HG03045 (cell line): ENCODE data around the gene IGF1.
"Not testable (repeated sequence)": the region's sequence is repeated elsewhere in the genome, so short reads cannot be mapped to it uniquely, and the experiment has no call there.

Source experiments
- ATAC-seq: cut with Tn5 transposase; IDR thresholded peaks from one replicate; pipeline ENCODE4 v1.9.1; 2021; ENCODE audit warnings: mild to moderate bottlenecking, moderate library complexity; ENCODE audit not compliant: unreplicated experiment

Gene IGF1

DNA sequence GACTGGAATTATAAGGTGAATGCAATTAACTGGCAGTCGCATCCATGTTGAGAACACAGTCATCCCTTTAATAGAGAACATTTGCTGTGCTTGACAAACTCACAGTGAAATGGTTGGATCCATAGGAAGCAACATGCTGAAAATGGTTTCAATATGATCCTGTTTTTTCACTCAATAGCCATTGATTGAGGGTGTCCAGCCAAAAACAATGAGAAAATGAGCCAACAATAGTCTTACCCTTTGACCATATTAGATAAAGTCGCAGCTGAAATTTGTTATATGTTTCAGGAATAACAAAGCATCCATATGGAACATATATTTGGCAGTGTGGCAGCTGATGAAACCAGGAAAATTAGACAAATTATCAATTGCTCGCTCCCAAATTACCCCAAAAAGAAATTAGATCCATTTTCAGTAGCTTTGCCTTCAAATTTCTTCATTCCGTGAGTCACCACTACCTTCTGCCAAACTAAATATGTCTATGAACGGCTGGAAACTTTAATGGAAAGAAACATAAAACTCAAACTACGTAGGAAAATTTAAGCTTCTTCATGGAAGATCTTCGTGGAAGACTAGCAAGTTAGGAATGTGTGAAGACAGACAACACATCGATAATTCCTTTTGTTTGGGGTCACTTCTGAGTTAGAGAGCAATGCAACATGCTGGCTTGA, 17.4 kb downstream of the IGF1 start:
- no peak for ATAC-seq

DNA sequence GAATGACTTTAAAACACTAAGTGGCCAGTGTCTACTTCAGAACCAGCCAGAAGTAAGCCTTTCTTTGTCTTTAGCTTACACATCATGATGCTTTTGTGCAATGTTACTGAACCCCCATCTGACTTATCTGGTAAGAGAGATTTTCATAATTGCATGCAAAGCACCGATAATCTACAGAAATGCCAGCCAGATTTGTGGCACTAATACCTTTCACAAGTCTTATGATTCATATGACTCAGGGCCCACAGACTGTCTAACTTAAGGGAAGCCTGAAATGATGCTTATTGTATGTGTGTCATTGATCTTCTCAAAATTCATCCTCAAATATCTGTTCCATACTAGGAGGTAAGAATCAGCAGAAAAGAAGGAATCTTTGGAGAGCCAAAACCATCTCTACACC, 18.0 kb downstream of the IGF1 start:
- ATAC-seq = no peak

DNA sequence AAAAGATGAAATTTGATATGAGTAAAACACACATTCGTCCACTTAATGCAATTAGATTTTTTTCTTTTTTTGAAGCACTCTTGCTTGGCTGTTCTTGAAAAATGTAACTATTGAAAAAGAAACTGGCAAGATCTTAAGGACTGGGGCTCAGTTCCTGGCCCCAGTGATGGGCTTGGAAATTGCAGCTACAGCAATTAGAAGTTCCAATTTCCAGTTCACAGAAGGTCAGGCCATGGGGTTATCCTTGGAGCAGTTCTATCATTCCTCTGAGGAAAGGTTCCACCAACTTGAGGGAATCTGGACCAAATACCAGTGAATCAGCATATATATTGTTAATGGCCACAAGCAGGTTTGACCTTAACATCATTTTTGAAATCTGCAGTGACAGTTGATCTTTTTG, 18.9 kb downstream of the IGF1 start:
- ATAC-seq = no peak

DNA sequence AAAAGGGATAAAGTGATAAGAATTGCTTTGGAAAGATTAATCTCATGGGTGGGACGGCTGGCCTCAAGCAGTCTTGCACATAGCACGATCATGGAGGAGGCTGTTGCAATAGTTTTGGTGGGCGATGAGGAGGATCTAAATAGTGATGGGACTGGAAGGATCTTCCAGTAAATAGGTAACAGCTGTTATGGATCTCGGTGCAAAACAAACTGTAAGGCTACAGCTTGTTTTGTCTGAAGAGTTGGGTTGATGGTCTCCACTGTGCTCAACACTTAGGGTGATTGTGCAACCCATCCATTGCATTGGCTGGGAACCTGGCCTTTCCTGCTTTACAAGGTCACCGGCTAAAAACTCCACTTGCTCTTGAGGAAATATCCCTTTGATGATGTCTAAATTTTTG, 21.0 kb downstream of the IGF1 start:
- ATAC-seq = no peak

DNA sequence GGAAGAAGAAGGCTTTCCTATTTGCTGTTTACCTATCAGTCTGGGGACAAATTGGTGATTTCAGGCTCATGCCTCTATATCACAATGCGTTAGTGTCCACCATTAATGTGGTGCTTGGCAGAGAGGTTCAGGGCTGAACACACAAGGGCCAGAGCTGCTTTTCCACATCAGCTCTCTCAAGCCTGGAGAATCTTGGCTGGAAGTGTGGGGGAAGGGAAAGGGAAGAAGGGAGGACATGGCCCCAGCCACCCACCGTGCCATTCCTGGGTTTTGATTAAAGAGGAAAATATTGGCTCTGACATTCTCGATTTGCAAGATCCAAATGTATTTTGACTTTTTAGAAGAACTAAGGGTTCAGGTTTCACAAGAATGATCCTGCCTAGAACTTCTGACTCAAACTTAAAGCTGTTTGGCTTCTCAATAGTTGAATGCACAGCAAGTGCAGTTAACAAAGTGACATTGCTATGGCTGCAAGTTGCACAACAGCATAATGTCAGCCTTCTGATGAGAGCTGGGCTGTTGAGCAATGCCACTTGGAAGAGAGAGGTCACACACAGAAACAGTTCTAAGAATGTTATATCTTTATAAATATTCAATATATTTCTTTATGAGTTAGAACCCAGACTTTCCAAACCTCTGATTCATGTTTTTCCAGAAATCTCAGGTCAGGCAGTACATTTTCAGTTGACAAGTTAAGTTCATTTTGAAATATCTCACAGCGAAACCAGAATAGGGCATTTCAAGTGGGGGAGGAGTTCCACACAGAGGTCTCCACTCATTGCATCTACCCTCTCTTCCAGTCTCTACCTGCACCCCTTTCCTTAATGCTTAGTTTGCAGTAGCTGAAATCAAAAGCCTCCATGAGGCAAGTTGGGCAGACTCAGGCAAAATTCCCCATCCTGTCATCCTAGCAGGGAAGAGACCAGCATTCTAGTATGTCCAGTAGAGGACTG, 25.3 kb downstream of the IGF1 start:
- ATAC-seq = no peak

DNA sequence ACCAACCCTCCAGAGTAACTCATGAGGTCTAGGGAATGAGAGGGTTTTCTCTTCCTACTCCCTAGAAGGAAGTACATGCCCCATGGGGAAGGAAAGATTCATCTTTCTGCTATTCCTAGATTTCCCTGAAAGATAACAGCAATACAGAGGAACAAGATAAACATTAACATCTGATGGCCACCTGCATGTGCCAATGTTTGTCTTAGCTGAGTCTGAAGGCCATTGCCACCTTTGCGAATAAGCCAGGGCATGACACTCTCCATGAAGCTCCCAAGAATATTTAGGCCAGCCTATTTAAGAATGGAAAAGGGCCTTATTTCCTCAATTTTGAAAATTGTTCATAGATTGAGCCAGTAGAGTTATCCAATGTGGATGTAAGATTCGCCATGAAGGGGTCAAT, 26.0 kb downstream of the IGF1 start:
- ATAC-seq = no peak

DNA sequence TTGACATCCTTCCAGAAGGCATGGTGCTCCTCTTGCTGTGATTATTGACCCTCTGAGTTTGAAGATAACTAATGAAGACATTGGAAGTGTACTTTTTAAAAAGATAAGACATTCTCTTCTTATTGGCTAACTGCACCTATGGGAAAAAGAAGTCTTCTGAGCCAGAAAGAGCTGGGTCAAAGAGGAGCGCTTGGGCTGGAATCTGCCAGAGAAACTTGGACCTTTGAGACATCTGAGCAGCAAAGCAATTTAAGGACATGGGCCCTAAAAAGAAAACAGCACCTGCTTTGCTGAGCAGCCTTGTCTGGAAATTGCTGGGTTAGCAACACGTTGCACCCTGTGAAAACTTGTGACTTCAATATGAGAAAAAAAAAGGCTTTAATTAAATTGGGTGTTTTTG, 27.8 kb downstream of the IGF1 start:
- ATAC-seq = no peak

DNA sequence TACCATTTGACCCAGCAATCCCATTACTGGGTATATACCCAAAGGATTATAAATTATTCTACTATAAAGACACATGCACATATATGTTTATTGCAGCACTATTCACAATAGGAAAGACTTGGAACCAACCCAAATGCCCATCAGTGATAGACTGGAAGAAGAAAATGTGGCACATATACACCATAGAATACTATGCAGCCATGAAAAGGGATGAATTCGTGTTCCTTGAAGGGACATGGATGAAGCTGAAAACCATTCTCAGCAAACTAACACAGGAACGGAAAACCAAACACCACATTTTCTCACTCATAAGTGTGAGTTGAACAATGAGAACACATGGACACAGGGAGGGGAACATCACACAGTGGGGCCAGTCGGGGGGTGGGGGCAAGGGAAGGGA, 31.3 kb downstream of the IGF1 start:
- ATAC-seq = not testable (repeated sequence)

DNA sequence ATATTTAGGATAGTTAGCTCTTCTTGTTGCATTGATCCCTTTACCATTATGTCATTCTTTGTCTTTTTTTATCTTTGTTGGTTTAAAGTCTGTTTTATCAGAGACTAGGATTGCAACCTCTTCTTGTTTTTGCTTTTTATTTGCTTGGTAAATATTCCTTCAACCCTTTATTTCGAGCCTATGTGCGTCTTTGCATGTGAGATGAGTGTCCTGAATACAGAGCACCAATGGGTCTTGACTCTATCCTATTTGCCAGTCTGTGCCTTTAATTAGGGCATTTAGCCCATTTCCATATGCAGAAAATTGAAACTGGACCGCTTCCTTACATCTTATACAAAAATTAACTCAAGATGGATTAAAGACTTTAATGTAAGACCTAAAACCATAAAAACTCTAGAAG, 32.9 kb downstream of the IGF1 start:
- not testable (repeated sequence) for ATAC-seq

DNA sequence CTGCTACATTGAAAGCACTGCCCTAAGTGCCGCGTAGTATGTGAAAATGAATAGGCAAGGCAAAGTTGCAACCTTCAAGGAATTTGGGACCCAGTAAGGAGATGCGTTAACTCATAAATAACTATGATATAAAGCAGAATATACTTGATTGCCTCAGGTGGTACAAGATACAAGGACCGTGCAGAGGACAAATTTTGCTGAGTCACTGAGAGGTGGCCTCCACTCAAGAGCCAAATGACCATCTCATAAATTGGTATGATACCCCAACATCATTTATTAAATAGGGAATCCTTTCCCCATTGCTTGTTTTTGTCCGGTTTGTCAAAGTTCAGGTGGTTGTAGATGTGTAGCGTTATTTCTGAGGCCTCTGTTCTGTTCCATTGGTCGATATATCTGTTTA, 35.7 kb downstream of the IGF1 start:
- ATAC-seq = no peak

DNA sequence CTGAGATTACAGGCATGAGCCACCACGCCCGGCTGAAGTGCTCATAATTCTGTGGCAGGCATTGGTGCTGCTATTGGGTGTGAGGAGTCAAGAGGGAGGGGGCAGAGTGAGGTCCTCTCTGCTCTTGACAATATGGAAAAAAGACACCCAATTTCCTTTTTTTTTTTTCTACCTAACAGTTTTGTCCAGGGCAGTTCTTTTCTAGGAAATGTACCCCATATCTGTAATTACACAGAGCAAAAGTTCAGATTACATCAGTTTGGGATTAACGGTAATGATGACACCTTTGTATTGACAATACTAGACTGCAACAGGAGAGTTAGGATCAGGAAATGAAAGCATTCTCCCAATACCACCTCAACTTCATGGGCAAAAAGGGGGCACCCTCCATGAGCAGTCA, 36.3 kb downstream of the IGF1 start:
- ATAC-seq = no peak

DNA sequence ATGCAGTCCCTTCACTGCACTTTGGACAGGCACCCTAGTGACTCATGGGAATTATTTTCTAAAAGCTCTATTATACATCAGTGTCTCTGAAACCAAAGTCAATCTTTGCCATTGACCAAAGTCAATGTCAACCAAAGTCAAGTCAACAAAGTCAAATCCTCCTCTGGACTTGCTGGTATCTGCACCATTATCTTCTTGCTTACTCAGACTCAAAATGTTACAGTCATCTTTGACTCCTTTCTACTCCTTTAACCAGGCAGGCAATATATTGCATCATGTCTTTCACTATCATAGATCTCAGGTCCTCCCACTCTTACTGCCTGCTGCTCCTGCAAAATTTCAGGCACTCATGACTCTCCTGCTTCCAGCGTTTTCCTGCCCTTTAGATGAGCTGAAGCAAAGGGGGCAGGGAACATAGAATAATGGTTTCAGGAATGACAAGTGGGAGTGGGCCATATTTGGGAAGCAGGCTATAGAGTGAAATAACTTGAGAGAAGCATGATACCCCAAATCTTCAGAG, 39.2 kb downstream of the IGF1 start:
- ATAC-seq = no peak

DNA sequence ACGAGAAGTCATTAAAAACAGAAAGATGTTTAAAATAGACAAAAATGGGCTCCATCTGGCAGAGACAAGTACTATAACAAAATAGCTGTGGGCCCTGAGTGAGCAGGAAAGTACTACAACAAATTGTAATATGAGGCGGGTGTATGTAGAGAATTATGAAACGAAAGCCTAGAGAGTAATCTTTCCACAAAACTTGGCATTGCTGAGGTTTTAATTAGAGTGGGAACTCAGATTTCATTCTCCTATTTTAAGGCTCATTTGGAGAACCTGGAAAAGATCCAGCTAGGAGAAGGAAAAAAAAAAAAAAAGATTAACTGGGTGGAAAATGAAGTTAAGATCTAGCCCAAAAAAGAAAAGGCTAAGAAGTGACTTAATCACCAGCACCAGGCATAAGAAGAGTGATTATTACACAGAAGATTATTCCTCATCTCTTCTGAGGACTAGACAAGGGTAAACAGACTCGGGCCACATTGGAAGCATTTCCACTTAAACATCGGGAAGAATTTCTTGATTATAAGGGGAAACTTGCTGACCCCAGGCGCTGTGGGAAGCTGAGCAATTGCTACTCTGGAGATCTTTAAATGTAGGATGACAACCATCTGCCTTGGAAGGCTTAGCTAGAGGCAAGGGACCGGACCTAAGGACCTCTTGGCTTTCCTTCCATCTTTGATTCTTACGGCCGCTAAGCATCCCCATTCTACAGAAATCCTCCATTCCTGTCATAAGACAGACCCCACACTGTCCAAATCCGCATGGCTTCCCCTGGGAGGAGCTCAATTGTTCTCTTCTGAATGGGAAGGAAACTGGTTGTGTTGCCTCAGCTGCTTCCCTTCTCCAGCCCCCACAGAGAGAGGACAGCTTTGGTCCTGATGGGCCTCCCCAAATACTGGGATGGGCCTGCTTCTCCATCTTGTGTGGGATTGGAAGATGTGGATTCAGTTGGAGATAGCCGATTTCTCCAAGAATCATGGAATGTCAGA, 40.6 kb downstream of the IGF1 start:
- no peak for ATAC-seq

DNA sequence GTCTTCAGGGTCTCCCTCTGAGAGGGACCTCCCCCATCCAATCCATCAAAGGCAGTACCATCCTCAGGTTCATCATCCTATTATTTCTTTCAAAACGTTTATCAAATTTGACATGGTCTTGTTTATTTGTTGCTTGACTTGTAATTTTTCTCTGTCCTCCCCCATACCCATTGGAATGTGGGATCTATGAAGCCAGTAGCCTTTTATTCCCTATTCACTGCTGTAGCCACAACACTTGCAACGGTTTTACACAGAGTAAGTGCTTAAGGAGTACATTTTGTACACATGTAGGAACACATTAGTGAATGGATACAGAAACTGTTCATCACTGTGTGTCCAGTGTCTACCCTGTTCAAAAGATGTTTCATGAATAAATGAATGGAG, 41.5 kb downstream of the IGF1 start:
- ATAC-seq = no peak

DNA sequence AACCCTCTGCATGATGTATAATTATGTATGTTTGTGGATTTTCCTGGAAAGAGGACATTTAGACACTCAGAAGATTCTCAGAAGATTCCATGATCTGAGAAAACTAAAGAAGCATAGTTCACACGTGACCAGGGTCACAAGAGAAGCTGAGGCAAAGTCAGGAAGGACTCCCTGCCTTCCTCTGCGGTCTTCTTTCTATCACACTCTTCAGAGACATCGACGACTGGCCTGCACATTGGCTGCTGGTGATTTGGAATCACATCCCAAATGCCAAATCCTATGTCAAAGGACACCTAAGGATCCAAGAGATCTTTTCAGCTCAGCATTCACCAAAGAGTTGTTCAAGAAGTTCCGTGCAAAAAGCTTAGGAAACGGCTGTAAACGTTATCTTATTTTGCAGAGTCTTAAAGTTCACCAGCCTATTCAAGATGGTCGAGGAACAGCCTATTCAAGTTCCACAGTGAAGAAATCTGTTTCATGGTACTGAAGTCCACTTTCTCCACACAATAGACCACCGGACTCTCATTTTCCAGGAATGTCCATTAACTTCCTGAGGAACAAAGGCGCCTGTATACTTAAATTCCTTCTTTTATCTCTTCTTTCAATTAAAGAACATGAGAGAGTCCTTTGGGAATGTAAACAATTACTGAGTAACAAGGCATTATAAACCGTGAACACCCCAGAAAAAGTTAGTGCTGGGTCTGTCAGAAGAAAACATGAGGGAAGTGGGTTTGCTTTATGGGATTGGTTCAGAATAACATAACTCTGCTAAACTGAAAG, 42.1 kb downstream of the IGF1 start:
- ATAC-seq = no peak

DNA sequence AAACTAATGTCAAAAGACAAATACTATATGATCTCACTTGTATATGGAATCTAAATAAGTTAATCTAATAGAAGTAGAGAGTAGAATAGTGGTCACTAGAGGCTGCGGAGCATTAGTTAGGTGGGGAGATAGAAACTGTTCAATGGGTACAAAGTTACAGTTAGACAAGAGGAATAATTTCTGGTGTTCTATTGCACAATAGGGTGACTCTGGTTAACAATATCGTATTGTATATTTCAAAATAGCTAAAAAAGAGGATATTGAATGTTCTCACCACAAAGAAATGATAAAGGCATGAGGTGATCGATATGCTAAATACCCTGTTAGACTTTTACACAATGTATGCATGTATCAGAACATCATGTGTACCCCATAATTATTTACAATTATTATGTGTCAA, 42.9 kb downstream of the IGF1 start:
- ATAC-seq = no peak

DNA sequence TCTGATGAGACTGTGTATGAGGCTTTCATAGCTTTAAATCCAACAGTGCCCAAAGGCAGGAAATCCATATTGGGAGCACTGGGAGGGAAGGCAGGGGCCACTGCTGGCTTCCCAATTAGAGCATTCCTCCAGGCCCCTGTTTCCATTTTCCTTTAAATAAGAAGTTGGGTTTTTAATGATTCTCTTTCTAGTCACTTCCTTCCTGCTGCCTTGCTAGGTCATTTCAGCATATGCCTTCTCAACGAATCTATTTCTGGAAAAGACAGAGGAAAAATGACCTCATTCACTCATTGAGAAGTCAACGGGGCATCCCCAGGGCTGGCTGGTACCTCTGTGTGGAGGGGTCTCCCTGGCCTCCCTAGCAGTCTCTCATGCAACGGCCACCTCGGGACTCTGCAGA, 43.5 kb downstream of the IGF1 start:
- no peak for ATAC-seq

DNA sequence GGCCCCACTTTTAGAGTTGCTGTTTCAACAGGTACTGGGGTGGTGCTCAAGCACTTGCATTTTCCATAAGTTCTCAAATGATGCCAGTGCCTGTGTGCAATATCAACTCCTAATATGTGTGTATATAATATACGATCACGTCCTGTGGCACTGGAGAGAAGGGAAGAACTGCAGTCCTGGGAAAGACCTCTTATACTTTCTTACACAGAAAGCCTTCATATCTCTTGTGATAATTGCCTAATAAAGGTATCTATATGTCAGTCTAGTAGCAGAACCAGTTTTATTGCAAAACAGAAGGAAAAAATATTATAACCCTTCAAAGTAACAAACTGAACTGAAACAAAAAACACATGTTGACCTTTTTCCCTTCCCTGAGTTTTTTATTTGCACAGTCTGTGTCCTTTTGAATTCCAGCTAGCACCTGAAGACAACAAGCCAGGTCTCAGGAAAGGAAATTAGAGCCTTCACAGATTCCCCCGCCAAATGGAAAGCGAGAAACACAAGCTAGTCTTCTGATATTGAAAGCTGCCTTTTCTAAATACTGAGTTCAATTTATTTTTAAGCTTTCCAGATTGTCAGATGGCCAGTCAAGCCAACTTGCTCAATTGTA, 44.4 kb downstream of the IGF1 start:
- no peak for ATAC-seq

DNA sequence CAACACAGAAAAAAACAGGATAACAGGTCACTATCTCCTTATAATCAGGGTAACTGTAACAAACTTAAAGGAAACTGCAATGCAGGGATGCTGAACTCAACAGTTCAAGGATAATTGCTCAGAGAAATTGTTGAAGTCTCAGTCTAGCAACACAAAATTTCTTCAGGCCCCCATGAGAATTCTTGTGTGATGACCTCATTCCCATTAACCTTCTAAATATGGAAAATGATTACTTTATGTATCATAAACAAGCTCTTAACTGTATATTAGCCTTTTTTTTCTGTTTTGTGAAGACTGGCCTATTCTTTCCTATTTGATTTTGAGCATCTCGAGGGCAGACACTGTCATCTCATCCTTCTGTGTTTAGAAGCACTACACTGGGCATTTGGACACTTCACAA, 47.1 kb downstream of the IGF1 start:
- no peak for ATAC-seq

DNA sequence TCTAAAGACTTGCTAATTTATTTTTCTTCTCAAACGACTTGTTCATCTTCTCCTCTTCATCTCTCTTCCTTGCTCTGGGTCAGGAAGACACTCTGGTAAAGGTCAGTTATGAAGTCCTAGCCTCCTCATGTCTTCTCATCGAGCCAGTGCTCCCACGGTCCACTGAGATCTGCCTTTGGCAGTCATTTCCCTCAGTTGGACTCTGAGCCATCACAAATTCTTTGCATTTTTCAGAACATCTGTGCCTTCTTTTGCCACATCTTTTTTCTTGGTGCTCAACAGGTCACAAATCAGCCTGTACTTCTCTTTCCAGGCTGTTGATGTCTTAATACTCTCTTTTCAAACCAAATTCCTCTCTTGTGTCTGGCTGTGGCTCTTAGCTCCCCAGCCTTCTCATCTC, 49.7 kb downstream of the IGF1 start:
- ATAC-seq = no peak
